Fibroblast of skin of right quadriceps (primary cell): ENCODE results near the gene HMCN2.
"Not testable (repeated sequence)": the region's sequence is repeated elsewhere in the genome, so short reads cannot be mapped to it uniquely, and the experiment has no call there.

Experiments
- DNase-seq: peaks from one replicate; pipeline ENCODE4 v3.0.0-alpha.2; 2013

The HMCN2 gene

DNA sequence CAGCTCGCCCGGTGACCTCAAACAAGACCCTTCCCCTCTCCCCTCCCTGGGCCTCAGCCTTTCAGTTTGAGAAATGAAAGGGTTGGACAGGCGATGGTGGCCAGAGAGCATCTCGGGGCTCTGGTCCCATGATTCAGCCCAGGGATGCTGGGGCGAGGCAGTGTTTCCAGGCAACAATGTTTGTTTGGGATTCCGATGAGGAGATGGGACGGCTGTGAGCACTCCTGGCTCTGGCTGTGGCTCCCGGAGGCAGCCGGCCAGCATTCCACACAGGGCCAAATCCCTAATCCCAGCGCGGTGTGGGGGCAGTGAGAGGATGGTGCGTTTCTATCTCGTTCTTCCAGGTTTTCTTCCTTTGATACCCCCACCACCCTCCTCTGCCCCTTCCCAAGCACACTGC lies 66.0 kb downstream of the HMCN2 start:
- peak; percentile 61 for DNase-seq

DNA sequence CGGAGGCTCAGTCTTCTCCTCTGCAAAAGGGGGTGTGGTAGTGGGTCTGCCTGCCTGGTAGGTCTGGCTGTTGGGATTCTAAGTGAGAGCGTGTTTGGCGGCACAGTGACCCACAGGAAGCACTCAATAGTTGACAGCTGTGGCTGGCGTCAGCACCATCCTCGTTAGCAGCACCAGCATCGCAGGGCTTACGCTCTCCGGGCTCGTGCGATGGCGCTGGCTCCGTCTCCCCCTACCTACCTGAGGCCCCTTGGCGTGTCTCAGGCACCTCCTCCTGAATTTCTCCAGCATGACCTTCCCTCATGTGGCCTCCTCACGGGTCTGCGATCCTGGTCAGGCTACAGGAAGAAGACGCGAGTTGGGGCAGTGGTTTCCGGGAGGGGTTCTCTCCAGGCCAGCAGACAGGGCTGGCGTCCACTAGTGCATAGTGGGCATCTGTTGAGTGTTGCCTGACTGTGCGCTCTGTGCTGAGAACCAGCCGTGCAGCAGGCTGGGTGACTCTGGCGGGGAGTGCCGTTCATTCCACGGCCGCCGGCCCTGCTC lies 66.9 kb downstream of the HMCN2 start:
- no peak for DNase-seq

- no peak for DNase-seq
Measured at GRCh38 chr9:130333041-130333711, 67.6 kb downstream of the HMCN2 start.

- no peak for DNase-seq
Measured at GRCh38 chr9:130333712-130334062, 68.1 kb downstream of the HMCN2 start.

DNA sequence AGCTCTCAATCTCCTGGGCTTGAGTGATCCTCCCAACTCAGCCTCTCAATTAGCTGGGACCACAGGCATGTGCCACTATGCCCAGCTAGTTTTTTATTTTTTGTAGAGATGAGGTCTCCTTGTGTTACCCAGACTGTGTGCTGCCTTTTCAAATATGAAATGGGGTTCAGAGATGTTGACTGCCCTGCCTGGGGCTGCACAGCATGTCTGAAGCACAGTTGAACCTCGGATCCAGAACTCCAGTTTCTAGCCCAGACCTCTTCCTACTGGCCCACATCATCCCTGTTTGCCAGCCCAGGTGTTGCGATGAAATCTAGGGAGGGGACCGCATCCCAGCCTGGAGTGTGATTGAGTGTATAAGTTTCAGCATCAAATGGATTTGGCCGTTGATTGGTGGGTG lies 69.4 kb downstream of the HMCN2 start:
- DNase-seq = no peak

DNA sequence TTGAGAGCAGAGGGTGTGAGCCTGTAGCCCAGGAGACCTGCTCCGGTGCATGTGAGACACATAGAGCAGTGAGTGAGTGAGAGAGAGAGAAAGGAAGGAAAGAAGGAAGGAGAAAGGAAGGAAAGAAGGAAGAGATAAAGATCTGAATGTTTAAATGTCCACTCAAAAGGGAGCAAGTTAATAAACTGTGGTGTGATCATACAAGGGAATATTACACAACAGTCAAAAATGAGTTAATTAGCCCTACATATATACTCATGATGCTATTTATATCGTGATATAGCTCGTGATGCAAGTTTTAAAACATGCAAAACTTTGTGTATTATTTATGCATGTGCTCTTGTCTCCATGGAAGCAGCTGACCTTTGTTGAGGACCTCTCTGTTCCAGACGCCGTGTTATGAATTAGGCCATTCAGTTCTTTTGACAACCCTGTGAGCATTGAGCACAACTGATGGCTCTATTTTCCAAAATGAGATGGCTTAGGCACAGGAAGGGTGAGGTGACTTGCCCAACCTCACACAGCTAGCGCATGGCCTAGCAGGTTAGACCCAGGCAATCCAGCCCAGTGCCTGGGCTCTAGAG lies 70.6 kb downstream of the HMCN2 start:
- DNase-seq = no peak

GRCh38 chr9:130336885-130337284 lies 71.3 kb downstream of the HMCN2 start:
- no peak for DNase-seq

- DNase-seq = no peak
Measured at GRCh38 chr9:130337318-130337717, 71.8 kb downstream of the HMCN2 start.

GRCh38 chr9:130337784-130338380 lies 72.3 kb downstream of the HMCN2 start:
- DNase-seq = no peak

DNA sequence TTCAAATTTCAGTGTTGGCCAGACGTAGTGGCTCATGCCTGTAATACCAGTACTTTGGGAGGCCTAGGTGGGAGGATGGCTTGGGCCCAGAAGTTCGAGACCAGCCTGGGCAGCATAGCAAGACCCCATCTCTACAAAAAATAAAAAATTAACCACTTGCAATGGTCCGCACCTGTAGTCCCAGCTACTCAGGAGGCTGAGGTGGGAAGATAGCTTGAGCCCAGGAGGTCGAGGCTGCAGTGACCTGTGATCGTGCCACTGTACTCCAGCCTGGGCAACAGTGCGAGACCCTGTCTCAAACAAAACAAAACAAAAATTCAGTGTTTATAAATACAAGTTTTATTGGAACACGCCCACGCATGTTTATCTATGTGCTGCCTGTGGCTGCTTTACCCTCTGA lies 73.3 kb downstream of the HMCN2 start:
- not testable (repeated sequence) for DNase-seq

DNA sequence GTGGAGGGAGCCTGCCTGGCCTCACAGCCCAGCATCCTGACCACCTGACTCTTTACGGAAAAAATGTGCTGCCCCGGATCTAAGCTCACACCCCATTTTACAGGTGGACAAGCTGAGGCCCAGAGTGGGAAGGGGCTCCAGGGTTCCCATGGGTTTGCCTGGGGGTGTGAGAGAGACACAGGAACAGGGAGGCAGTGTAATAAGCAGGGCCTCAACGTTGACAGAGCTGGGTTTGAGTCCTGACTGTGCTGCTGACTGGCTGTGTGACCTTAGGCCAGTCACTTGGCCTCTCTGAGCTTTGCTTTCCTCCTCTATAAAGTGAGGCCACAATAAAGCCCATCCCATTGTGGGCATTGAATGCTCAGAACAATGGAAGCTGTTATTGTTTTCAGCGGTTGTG lies 73.7 kb downstream of the HMCN2 start:
- no peak for DNase-seq

DNA sequence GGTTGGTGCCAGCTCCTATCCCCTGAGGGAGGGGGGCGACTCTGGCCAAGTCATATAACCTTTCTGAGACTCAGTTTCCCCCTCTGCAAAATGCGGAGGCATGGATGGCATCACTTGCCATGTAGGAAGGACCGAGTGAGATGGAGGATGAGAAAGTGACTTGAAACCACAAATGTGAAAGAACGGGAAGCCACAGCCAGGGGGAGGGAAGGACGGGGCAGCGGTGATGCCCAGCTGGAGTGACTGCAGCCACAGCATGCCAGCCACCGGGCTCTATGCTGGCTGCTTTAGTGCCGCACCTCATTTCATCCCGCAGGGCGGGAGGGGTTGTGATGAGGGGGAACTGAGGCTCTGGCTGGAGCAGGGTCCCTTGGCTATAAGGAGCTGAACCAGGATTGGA lies 74.5 kb downstream of the HMCN2 start:
- no peak for DNase-seq

DNA sequence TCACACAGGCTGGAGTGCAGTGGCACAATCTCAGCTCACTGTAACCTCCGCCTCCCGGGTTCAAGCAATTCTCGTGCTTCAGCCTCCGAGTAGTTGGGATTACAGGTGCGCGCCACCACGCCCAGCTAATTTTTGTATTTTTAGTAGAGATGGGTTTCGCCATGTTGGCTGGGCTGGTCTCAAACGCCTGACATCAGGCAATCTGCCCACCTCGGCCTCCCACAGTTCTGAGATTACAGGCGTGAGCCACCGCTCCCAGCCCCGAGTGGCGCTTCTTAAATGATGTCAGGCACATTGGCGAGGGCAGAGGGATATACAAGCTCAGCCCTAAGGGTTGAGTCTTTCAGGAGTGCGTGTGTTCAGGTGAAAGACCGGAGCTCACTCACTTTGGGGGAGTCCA lies 75.0 kb downstream of the HMCN2 start:
- not testable (repeated sequence) for DNase-seq

DNA sequence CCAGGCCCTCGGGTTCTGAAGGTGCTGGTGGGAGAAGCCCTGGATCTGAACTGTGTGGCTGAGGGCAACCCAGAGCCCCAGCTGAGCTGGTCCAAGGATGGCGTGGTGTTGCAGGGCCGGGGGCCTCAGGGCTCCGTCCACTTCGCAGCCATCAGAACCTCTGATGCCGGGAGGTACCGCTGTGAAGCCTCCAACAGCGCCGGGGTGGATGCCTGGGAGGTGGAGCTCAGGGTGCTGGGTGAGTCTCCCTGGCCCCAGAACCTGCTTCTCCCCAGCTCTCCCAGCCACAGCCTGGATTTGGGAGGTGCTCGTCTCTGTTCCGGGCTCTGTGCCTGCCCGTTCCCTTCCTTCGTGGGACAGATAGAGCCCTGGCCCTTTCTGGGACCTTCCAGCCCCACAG lies 75.6 kb downstream of the HMCN2 start:
- DNase-seq = no peak

GRCh38 chr9:130341839-130342713 lies 76.5 kb downstream of the HMCN2 start:
- DNase-seq = no peak

DNA sequence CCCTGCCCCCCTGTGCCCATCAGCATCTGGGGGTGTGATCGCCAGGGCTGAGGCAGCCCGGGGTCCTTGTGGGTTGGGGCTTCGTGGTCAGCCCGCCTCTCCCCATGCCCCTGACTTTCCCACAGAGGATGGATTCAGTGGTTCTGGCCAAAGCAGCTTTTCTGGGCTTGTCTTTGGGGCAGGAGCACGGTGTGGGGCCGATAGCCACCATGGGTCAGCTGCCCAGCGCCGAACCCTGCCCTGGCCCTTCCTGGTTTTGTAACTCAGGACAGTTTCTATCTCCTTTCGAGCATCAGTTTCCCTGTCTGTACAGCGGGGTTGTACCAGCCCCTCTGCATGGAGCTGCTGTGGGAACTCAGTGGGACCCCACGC lies 77.1 kb downstream of the HMCN2 start:
- DNase-seq = no peak

DNA sequence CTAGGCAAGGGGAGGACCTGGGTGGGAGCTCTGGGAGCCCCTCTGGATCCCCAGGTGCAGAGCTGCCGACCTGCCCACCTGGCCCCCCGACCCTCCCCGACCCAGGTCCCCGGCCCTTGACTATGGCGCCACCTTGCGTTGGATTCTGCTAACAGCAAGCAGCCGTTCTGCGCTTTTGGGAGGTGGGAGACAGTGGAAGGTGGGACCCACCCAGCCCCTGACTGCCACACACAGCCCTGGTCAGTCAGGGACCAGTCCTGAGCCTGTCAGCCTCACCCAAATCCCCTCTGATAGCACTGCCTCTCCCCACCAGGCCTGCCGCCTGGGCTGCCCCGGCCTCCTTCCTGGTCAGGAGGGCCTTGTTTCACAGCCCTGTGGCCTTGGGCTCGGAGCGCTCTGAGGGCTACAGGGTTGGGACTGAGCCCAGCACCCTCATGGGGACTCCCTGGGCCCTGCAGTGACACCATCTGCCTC lies 77.9 kb downstream of the HMCN2 start:
- no peak for DNase-seq

- DNase-seq = no peak
Measured at GRCh38 chr9:130344366-130344765, 78.8 kb downstream of the HMCN2 start.

- no peak for DNase-seq
Measured at GRCh38 chr9:130345009-130345896, 79.7 kb downstream of the HMCN2 start.

DNA sequence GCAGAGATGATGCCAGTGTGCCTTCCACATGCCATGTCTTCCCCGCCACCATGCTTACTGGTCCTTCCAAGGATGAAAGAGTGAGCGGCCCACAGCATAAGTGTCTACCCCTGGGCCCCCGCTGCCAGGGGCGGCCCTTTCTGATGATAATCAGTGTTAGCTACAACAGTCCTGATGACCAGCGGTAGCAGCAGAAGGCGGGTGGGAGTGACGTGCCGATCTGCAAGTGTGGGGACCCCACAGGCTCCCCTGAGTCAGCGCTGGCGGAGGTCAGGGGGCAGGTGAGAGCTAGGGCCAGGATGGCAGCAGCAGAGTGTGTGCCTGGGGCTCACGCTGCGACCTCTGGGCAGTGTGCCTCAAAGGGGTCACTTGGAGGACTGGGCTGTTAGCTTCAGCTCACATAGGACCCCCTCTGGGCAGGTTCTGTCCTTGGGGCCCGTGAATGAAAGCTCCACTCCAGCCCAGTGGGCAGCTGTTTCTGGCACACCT lies 80.4 kb downstream of the HMCN2 start:
- no peak for DNase-seq

- DNase-seq = no peak
Measured at GRCh38 chr9:130346431-130346830, 80.9 kb downstream of the HMCN2 start.

DNA sequence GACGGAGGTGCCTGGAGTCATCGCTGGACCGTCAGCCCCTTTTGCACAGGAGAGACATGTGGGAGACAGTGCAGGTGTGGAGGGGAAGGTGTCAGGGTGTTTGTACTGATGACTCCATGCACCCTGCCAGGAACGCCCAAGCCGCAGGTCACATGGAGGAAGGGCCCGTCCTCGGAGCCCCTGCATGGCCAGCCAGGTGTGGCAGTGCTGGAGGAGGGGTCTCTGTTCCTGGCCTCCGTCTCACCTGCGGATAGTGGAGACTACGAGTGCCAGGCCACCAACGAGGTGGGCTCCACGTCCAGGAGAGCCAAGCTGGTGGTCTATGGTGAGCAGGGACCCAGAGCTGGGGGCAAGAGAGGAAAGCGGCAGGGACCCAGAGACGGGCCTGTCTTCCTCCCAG lies 81.5 kb downstream of the HMCN2 start:
- no peak for DNase-seq
